NT2/D1 (cell line): ENCODE results near the gene PDE4B.
"Not testable (repeated sequence)": the region's sequence is repeated elsewhere in the genome, so short reads cannot be mapped to it uniquely, and the experiment has no call there.

Source experiments
- DNase-seq: peaks from one replicate; pipeline ENCODE4 v3.0.0-alpha.2; 2011; ENCODE audit warnings: low read depth, low spot score
- H3K27me3 ChIP-seq: 2 replicates; pipeline ENCODE4 v1.6.0; 2011; ENCODE audit warnings: mild to moderate bottlenecking; ENCODE audit not compliant: insufficient read length, insufficient read depth
- H3K36me3 ChIP-seq: 2 replicates; pipeline ENCODE4 v1.6.1; 2011; ENCODE audit warnings: mild to moderate bottlenecking, low read length, mixed read lengths; ENCODE audit not compliant: insufficient read depth, insufficient read length
- H3K4me1 ChIP-seq: 2 replicates; pipeline ENCODE4 v1.5.1; 2011; ENCODE audit not compliant: insufficient read depth, insufficient read length
- H3K4me3 ChIP-seq: 2 replicates; pipeline ENCODE4 v1.5.1; 2011; ENCODE audit warnings: low read depth; ENCODE audit not compliant: insufficient read length
- H3K9ac ChIP-seq: 2 replicates; pipeline ENCODE4 v1.6.0; 2011; ENCODE audit warnings: low read depth; ENCODE audit not compliant: insufficient read length
- H3K9me3 ChIP-seq: 2 replicates; pipeline ENCODE4 v1.5.1; 2011; ENCODE audit warnings: mild to moderate bottlenecking, low read length; ENCODE audit not compliant: insufficient read depth
- SUZ12 ChIP-seq: IDR thresholded peaks from 2 replicates; pipeline ENCODE4 v1.6.1; 2011; ENCODE audit not compliant: insufficient read length, insufficient read depth; ENCODE audit errors: extremely low read depth
- YY1 ChIP-seq: IDR thresholded peaks from 2 replicates; pipeline ENCODE4 v1.6.1; 2011; ENCODE audit not compliant: insufficient read length, insufficient read depth
- ZNF274 ChIP-seq: IDR thresholded peaks from 2 replicates; pipeline ENCODE4 v1.6.1; 2011; ENCODE audit warnings: mild to moderate bottlenecking, low read depth, low read length

PDE4B gene

GRCh38 chr1:66311092-66311491, 518.4 kb downstream of the PDE4B start:
- no peaks in the 10 kb centered on the region for H3K4me1 ChIP-seq
- no peaks in the 10 kb centered on the region for H3K9me3 ChIP-seq
- TF ChIP-seq SUZ12 (no peak), YY1 (no peak)
- no peaks in the 10 kb centered on the region for H3K27me3 ChIP-seq
- H3K9ac ChIP-seq = no peak overlapping the region
- H3K4me3 ChIP-seq = no peak overlapping the region
- no peaks in the 10 kb centered on the region for H3K36me3 ChIP-seq
- no peak for DNase-seq

- Histone ChIP-seq H3K9ac (no peak overlapping the region), H3K9me3 (no peaks in the 10 kb centered on the region), H3K36me3 (no peaks in the 10 kb centered on the region), H3K27me3 (no peaks in the 10 kb centered on the region), H3K4me1 (no peaks in the 10 kb centered on the region), H3K4me3 (no peak overlapping the region)
- TF ChIP-seq YY1 (no peak), ZNF274 (no peak), SUZ12 (no peak)
- no peak for DNase-seq
These were observed 518.9 kb downstream of the PDE4B start for GRCh38 chr1:66311628-66312027.

DNA sequence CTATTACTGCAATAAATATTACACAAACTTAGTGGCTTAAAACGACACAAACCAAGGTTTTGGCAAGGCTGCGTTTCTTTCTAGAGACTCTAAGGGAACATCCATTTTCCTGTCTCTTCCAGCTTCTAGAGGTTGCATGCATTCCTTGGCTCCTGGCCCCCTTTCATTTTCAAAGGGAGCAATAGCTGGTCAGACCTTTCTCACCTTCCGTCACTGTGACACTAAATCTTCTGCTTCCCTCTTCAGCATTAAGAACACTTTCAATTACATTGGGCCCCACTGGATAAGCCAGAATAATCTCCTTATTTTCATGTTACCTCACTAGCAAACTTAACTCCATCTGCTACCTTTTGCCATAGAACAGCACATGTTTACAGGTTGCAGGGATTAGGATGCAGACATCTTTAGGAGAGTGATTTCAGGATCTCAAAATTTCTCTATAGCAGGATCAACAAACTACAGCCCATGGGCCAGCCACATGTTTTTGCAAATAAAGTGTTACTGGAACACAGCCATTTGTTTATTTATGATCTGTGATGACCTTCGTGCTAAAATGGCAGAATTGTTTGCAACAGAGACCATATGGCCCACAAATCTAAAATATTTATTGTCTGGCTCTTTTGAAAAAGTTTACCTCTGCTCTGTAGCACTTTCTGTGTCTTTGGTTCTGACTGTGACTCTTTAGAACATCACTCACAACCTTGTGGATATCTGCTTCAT, 519.7 kb downstream of the PDE4B start:
- no peak overlapping the region for H3K9ac ChIP-seq
- no peaks in the 10 kb centered on the region for H3K27me3 ChIP-seq
- no peak overlapping the region for H3K4me3 ChIP-seq
- DNase-seq = no peak
- TF ChIP-seq YY1 (no peak), ZNF274 (no peak), SUZ12 (no peak)
- no peaks in the 10 kb centered on the region for H3K9me3 ChIP-seq
- no peaks in the 10 kb centered on the region for H3K36me3 ChIP-seq
- H3K4me1 ChIP-seq = no peaks in the 10 kb centered on the region

GRCh38 chr1:66313429-66313828, 520.7 kb downstream of the PDE4B start:
- DNase-seq = no peak
- no peaks in the 10 kb centered on the region for H3K36me3 ChIP-seq
- no peak overlapping the region for H3K4me3 ChIP-seq
- no peaks in the 10 kb centered on the region for H3K27me3 ChIP-seq
- no peak overlapping the region for H3K9ac ChIP-seq
- H3K4me1 ChIP-seq = no peaks in the 10 kb centered on the region
- H3K9me3 ChIP-seq = no peaks in the 10 kb centered on the region
- no peak for TF ChIP-seq ZNF274
- no peak for TF ChIP-seq YY1
- no peak for TF ChIP-seq SUZ12

DNA sequence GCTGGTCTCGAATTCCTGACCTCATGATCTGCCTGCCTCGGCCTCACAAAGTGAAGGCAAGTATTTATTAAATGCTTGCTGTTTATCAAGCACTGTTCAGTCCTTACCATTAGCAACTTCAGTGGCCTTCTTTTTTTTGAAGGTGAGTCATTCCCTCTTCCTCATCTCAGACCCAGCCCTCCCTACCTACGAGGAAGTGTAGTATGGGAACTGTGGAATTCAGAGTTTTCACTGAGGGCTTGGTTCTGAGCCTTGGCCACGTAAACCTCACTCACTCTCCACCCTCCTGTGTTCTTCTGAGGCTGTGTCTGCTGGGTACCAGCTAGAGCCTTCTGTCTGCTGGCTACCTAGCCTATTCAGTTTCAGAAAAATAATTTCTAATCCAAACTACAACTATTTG, 523.0 kb downstream of the PDE4B start:
- Histone ChIP-seq H3K27me3 (no peaks in the 10 kb centered on the region), H3K9ac (no peak overlapping the region), H3K36me3 (no peaks in the 10 kb centered on the region), H3K9me3 (no peaks in the 10 kb centered on the region), H3K4me3 (no peak overlapping the region), H3K4me1 (no peaks in the 10 kb centered on the region)
- no peak for TF ChIP-seq ZNF274
- DNase-seq = no peak

DNA sequence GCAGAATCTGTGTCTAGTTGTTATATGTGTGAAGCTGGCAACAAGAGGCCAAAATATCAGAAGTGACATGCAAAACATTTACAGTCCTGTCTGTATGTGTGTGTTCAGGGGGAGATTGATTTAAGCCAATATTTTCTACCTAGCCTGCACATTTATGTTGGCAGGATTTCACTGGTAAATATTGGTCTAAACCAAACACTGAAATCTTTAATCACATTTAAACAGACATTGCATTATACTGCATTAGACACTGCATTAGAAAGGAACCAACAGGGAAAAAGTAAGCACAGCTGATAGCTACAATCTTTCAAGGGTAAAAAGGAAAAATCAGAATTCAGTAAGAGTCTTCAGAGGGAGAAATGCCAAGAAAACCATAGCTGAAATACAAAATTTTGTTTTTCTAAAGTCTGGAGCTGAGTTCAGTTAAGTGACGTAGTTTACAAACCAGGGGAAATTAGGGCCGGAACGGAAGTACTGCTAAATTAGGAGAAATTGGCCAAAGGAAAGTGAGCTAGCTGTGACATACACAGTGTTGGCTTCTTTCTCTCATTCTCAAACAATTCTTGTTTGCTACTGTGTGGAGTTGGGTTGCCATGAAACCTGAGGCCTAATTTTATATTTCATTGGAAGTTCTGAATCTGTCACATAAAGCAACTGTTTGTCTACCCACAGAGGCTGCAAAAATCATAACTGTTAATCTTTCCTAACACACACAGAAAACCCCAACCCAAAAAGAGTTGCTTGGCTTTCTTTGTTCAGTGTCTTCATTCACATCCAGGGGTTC, 524.0 kb downstream of the PDE4B start:
- H3K4me1 ChIP-seq = no peaks in the 10 kb centered on the region
- H3K36me3 ChIP-seq = no peaks in the 10 kb centered on the region
- H3K4me3 ChIP-seq = no peak overlapping the region
- H3K27me3 ChIP-seq = no peaks in the 10 kb centered on the region
- no peak for DNase-seq
- no peak overlapping the region for H3K9ac ChIP-seq
- H3K9me3 ChIP-seq = no peaks in the 10 kb centered on the region
- TF ChIP-seq YY1 = no peak
- no peak for TF ChIP-seq SUZ12
- no peak for TF ChIP-seq ZNF274

- no peak for TF ChIP-seq SUZ12
- TF ChIP-seq YY1 = no peak
- TF ChIP-seq ZNF274 = no peak
- no peaks in the 10 kb centered on the region for H3K36me3 ChIP-seq
- no peak overlapping the region for H3K4me3 ChIP-seq
- no peaks in the 10 kb centered on the region for H3K9me3 ChIP-seq
- no peaks in the 10 kb centered on the region for H3K27me3 ChIP-seq
- H3K4me1 ChIP-seq = no peaks in the 10 kb centered on the region
- no peak overlapping the region for H3K9ac ChIP-seq
- no peak for DNase-seq
These were observed 524.5 kb downstream of the PDE4B start for GRCh38 chr1:66317248-66317515.

DNA sequence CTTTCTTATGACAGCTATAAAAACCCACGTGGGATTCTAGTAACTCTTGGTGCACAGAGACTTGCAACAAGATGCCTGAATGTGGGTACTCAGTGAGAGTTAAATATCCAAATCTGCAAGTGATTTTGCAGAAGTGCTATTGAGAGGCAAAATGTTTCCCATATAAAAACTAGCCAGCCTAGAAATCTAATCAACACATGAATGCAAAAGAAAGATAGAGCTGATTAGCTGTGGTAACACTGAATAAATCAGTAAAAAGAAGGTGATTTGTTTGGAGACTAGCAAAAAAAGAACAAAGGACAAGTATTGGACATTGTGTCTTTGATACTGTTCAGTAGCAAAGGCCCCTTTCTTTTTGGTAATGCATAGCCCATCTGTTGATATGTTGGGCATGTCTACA, 527.5 kb downstream of the PDE4B start:
- no peak overlapping the region for H3K4me3 ChIP-seq
- H3K4me1 ChIP-seq = no peaks in the 10 kb centered on the region
- no peak for TF ChIP-seq ZNF274
- TF ChIP-seq YY1 = no peak
- TF ChIP-seq SUZ12 = no peak
- no peaks in the 10 kb centered on the region for H3K36me3 ChIP-seq
- no peaks in the 10 kb centered on the region for H3K9me3 ChIP-seq
- H3K9ac ChIP-seq = no peak overlapping the region
- no peak for DNase-seq
- no peaks in the 10 kb centered on the region for H3K27me3 ChIP-seq

- not testable (repeated sequence) for H3K9ac ChIP-seq, H3K4me1 ChIP-seq, H3K4me3 ChIP-seq, DNase-seq, H3K9me3 ChIP-seq, H3K27me3 ChIP-seq, H3K36me3 ChIP-seq
These were observed 529.8 kb downstream of the PDE4B start for GRCh38 chr1:66322462-66322861.
